Stimulated activated naive CD8-positive, alpha-beta T cell treated with anti-CD3 and anti-CD28 coated beads, Interleukin-15, amount 100 ng/mL, for 72 hours (primary cell): ENCODE results near the gene KIZ.
"Not testable (repeated sequence)": the region's sequence is repeated elsewhere in the genome, so short reads cannot be mapped to it uniquely, and the experiment has no call there.

Experiments used
- ATAC-seq: fragments of 150-1000 bp; cut with Tn5 transposase; 2 replicates; pipeline ENCODE4 v1.10.0; 2021; ENCODE audit warnings: mild to moderate bottlenecking, moderate library complexity
- DNase-seq, 2 donors: peaks; one replicate each; pipeline ENCODE4 v3.0.0; 2021 to 2022
- H3K27ac Mint-ChIP-seq, 2 donors: one replicate each; pipeline ENCODE4 v1.8.0; 2022; ENCODE audit warnings: mild to moderate bottlenecking in 2 of 2, mixed read lengths in 2 of 2, moderate library complexity in 2 of 2
- H3K27me3 Mint-ChIP-seq: one replicate; pipeline ENCODE4 v1.8.0; 2022; ENCODE audit warnings: mixed read lengths
- H3K4me1 Mint-ChIP-seq: one replicate; pipeline ENCODE4 v1.8.0; 2022; ENCODE audit warnings: mild to moderate bottlenecking, mixed read lengths
- H3K4me3 Mint-ChIP-seq, 2 donors: one replicate each; pipeline ENCODE4 v1.8.0; 2022; ENCODE audit warnings: mild to moderate bottlenecking in 2 of 2, mixed read lengths in 2 of 2, moderate library complexity in 1 of 2
- H3K9me3 Mint-ChIP-seq, 2 donors: one replicate each; pipeline ENCODE4 v1.8.0; 2022; ENCODE audit warnings: mixed read lengths in 2 of 2

The KIZ gene

GRCh38 chr20:21145424-21145823 is 19.5 kb downstream of the KIZ start:
- no peak overlapping the region for H3K27ac Mint-ChIP-seq
- H3K4me1 Mint-ChIP-seq: no peaks in the 10 kb centered on the region
- ATAC-seq: no peak
- no peak for DNase-seq
- no peaks in the 10 kb centered on the region for H3K27me3 Mint-ChIP-seq
- no peak overlapping the region for H3K4me3 Mint-ChIP-seq
- H3K9me3 Mint-ChIP-seq: no peaks in the 10 kb centered on the region

DNA sequence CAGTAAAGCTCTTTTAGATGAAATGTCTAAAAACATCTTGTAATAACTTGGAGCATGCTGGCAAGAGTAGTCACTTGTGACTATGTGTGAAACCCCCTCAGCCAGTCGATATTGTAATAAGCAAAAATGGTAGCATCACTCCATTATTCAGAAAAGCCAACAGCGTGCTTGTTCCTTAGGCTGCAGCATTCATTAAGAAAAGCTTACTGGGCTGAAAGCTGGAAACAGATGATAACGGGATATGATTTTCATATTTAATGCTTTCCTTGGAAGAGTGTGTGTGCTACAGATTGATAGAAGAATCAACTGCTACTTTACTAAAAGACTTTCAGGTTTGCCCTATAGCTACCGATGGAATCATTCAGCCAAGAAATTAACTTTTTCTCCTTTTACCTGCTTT is 20.3 kb downstream of the KIZ start:
- no peaks in the 10 kb centered on the region for H3K9me3 Mint-ChIP-seq
- no peak overlapping the region for H3K4me3 Mint-ChIP-seq
- no peak overlapping the region for H3K27ac Mint-ChIP-seq
- no peaks in the 10 kb centered on the region for H3K4me1 Mint-ChIP-seq
- ATAC-seq (no peak), DNase-seq (no peak)
- H3K27me3 Mint-ChIP-seq: no peaks in the 10 kb centered on the region

DNA sequence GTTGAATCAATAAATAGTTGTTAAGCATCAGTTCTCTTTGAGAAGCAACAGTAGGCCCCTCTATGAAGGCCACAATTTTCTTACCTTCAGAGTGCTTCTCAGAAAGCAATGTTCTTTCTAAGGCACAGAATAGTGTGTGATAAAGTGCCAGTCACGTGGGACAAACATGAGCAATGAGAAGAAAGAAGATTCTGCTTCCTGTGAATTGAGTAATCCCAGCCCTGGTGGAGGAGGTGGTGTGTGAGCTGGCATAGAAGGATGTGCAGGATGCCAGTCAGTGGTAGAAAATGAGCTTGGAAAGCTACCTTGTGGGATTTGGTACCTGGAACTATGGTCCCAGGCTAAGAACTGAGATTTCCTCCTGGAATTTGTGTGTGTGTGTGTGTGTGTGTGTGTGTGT is 21.7 kb downstream of the KIZ start:
- DNase-seq (no peak), ATAC-seq (no peak)
- no peaks in the 10 kb centered on the region for H3K27me3 Mint-ChIP-seq
- H3K27ac Mint-ChIP-seq: no peak overlapping the region
- H3K9me3 Mint-ChIP-seq: no peaks in the 10 kb centered on the region
- no peak overlapping the region for H3K4me3 Mint-ChIP-seq
- H3K4me1 Mint-ChIP-seq: no peaks in the 10 kb centered on the region

- Mint-ChIP-seq H3K27ac (no peak overlapping the region), H3K4me3 (no peak overlapping the region), H3K4me1 (no peaks in the 10 kb centered on the region), H3K9me3 (no peaks in the 10 kb centered on the region), H3K27me3 (no peaks in the 10 kb centered on the region)
- ATAC-seq: no peak
- no peak for DNase-seq
Measured at GRCh38 chr20:21149344-21149743, 23.5 kb downstream of the KIZ start.

GRCh38 chr20:21151791-21152190 is 25.9 kb downstream of the KIZ start:
- ATAC-seq (no peak), DNase-seq (no peak)
- Mint-ChIP-seq H3K4me1 (no peaks in the 10 kb centered on the region), H3K27me3 (no peaks in the 10 kb centered on the region), H3K9me3 (no peaks in the 10 kb centered on the region), H3K27ac (no peak overlapping the region), H3K4me3 (no peak overlapping the region)

GRCh38 chr20:21154692-21155091 is 28.8 kb downstream of the KIZ start:
- Mint-ChIP-seq H3K9me3 (no peaks in the 10 kb centered on the region), H3K4me1 (no peaks in the 10 kb centered on the region), H3K4me3 (no peak overlapping the region), H3K27me3 (no peaks in the 10 kb centered on the region), H3K27ac (no peak overlapping the region)
- no peak for DNase-seq
- ATAC-seq: no peak

DNA sequence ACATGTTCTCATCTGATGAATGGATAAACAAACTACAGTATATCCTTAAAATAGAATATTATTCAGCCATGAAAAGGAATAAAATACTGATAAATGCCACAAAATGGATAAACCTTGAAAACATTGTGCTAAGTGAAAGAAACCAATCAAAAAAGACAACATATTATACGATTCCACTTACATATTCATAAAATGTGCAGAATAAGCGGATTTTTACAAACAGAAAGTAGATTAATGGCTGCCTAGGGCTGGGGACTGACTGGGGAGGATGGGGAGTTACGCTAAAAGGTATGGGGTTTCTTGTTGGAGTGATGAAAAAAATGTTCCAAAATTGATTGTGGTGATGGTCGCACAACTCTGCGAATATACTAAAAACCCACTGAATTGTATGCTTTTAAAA is 29.4 kb downstream of the KIZ start:
- no peaks in the 10 kb centered on the region for H3K27me3 Mint-ChIP-seq
- ATAC-seq: no peak
- H3K9me3 Mint-ChIP-seq: no peaks in the 10 kb centered on the region
- no peak for DNase-seq
- H3K4me1 Mint-ChIP-seq: no peaks in the 10 kb centered on the region
- no peak overlapping the region for H3K4me3 Mint-ChIP-seq
- no peak overlapping the region for H3K27ac Mint-ChIP-seq

DNA sequence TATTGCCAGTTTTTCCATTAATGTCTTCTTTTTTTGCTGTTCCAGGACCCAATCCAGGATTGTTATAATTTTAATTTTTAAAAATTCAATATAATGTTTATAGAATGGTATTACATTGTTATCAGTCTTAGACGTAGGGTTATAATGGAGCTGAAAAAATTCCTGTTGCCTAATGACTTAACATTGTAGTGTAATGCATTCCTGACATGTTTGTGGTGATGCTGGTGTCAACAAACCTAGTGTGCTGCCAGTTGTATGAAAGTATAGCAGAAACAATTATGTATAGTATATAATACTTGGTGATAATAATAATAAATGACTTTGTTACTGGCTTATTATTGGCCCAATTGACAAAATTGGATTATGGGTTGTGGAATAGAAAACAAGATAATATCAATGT is 30.4 kb downstream of the KIZ start:
- Mint-ChIP-seq H3K27me3 (no peaks in the 10 kb centered on the region), H3K4me3 (no peak overlapping the region), H3K27ac (no peak overlapping the region), H3K9me3 (no peaks in the 10 kb centered on the region), H3K4me1 (no peaks in the 10 kb centered on the region)
- no peak for DNase-seq
- no peak for ATAC-seq

DNA sequence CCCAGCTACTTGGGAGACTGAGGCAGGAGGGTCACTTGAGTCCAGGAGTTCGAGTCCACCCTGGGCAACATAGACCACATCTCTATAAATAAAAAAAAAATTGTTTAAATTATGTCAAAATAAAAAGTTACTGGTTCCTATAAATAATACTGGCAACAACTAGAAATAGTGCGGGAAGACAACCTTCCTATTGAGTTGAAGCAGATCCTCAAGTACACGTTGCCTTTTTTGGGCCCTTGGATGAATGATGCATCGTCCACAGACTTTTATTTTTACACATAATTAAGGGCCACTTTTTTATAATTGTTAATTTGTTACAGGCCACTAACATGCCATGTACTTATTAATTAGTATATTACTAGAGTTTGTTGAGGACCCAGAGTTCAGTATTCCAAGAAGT is 31.1 kb downstream of the KIZ start:
- H3K4me3 Mint-ChIP-seq: no peak overlapping the region
- no peaks in the 10 kb centered on the region for H3K9me3 Mint-ChIP-seq
- DNase-seq: no peak
- H3K27ac Mint-ChIP-seq: peak overlapping the region in 1 of 2 donors; percentile 74
- H3K27me3 Mint-ChIP-seq: no peaks in the 10 kb centered on the region
- no peak for ATAC-seq
- H3K4me1 Mint-ChIP-seq: no peaks in the 10 kb centered on the region

DNA sequence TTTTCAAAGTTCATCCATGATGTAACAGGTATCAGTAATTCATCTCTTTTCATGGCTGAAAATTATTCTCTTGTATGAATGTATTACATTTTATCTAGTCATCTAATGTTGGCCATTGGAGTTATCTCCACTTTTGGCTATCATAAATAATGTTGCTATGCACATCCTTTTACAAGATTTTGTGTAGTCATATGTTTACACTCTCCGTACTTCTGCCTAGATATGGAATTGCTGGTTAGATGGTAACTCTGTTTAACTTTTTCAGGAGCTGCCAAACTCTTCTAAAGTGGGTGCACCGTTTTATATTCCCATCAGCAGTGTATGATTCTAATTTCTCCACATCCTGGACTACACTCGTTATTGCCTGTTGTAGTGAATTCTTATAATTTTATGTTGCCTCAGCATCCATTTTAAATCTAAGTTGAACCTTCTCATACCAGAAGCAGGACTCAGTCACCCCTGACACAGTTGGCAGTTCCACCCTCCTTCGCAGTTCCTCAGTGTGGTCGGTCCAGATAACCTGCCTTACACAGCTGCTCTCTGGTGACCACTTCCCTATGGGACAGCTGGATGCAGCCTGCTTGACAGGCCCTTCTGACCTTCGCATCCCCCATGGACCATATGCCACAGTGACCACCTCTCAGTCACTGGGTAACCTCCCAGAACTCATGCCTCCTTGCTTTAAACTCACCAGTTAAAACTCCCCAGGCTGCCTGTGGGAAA is 33.9 kb downstream of the KIZ start:
- Mint-ChIP-seq H3K4me3 (no peak overlapping the region), H3K4me1 (no peaks in the 10 kb centered on the region), H3K27ac (no peak overlapping the region), H3K27me3 (no peaks in the 10 kb centered on the region), H3K9me3 (no peaks in the 10 kb centered on the region)
- DNase-seq: no peak
- ATAC-seq: no peak

- Mint-ChIP-seq H3K4me1 (peaks cover 9% of the 10 kb centered on the region), H3K27ac (no peak overlapping the region), H3K9me3 (no peaks in the 10 kb centered on the region), H3K27me3 (no peaks in the 10 kb centered on the region), H3K4me3 (no peak overlapping the region)
- ATAC-seq (no peak), DNase-seq (no peak)
Measured at GRCh38 chr20:21161926-21162325, 36.0 kb downstream of the KIZ start.

GRCh38 chr20:21162631-21163030 is 36.7 kb downstream of the KIZ start:
- H3K27me3 Mint-ChIP-seq: no peaks in the 10 kb centered on the region
- H3K4me1 Mint-ChIP-seq: peaks cover 9% of the 10 kb centered on the region
- no peak for ATAC-seq
- H3K27ac Mint-ChIP-seq: no peak overlapping the region
- no peak overlapping the region for H3K4me3 Mint-ChIP-seq
- DNase-seq: no peak
- no peaks in the 10 kb centered on the region for H3K9me3 Mint-ChIP-seq

- H3K27ac Mint-ChIP-seq: peak overlapping the region; percentile 72 to 90
- peak; percentile 7 to 18 for DNase-seq
Measured at GRCh38 chr20:21166801-21167200, 40.9 kb downstream of the KIZ start.

DNA sequence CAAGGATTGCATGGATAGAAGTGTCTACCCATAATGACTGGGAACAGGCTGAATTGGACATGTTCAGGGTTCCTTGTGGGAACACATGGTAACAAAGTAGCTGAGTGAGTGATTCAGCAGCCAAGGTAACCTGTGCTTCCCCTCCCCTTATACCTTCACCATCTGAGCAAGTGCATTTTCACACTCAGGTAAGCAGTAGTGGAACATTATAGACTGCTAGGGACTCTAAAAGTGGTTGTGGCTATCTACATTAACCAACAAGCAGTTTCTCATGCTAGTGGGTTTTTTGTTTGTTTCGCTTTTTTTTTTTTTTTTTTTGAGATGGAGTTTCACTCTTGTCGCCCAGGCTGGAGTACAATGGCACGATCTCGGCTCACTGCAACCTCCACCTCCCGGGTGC is 41.4 kb downstream of the KIZ start:
- no peak overlapping the region for H3K27ac Mint-ChIP-seq
- ATAC-seq: peak; percentile 72
- peaks cover 0 to 5% of the 10 kb centered on the region in 2 donors for H3K9me3 Mint-ChIP-seq
- no peak overlapping the region for H3K4me3 Mint-ChIP-seq
- no peaks in the 10 kb centered on the region for H3K27me3 Mint-ChIP-seq
- peaks cover 9% of the 10 kb centered on the region for H3K4me1 Mint-ChIP-seq
- DNase-seq: no peak

More at GRCh38 chr20:21166801-21167200, 40.9 kb downstream of the KIZ start:
- Mint-ChIP-seq H3K27me3 (no peaks in the 10 kb centered on the region), H3K9me3 (peaks cover 0 to 5% of the 10 kb centered on the region in 2 donors), H3K4me1 (peaks cover 9% of the 10 kb centered on the region), H3K4me3 (peak overlapping the region; percentile 15 to 33)
- peak; percentile 78 for ATAC-seq

- not testable (repeated sequence) for H3K27ac Mint-ChIP-seq
Measured at GRCh38 chr20:21168061-21168460, 42.2 kb downstream of the KIZ start.

DNA sequence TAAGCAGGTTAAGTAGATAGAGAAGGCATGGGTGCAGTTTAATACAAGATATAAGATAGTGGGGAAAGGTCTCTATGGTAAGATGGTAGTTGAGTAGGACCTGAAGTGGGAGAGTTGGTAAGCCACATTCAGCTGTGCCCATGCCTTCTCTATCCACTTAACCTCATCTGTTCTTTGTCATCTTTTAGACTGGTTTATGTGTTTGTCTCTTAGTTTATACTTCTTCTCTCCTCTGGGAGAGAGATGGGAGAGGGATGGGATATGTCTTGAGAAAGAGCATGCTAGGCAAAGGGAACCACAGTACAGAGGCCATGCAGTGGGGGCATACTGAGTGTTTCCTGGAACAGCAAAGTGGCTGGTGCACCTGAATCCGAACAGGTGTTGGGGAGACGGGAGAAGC is 46.7 kb downstream of the KIZ start:
- DNase-seq: no peak
- Mint-ChIP-seq H3K27me3 (no peaks in the 10 kb centered on the region), H3K9me3 (peaks cover 5 to 6% of the 10 kb centered on the region in 2 donors), H3K4me3 (no peak overlapping the region), H3K4me1 (peaks cover 10% of the 10 kb centered on the region), H3K27ac (no peak overlapping the region)
- no peak for ATAC-seq

More at GRCh38 chr20:21168061-21168460, 42.2 kb downstream of the KIZ start:
- not testable (repeated sequence) for H3K27me3 Mint-ChIP-seq, DNase-seq, H3K4me1 Mint-ChIP-seq, H3K4me3 Mint-ChIP-seq, H3K9me3 Mint-ChIP-seq, ATAC-seq

- no peak for ATAC-seq
- DNase-seq: no peak
- Mint-ChIP-seq H3K27ac (no peak overlapping the region), H3K4me1 (peaks cover 10% of the 10 kb centered on the region), H3K4me3 (no peak overlapping the region), H3K27me3 (no peaks in the 10 kb centered on the region), H3K9me3 (peaks cover 5 to 8% of the 10 kb centered on the region in 2 donors)
Measured at GRCh38 chr20:21173485-21173884, 47.6 kb downstream of the KIZ start.
